GM19438 (cell line): ENCODE results near the gene DUS2.
"Not testable (repeated sequence)": the region's sequence is repeated elsewhere in the genome, so short reads cannot be mapped to it uniquely, and the experiment has no call there.

Experiments used
- ATAC-seq: cut with Tn5 transposase; IDR thresholded peaks from one replicate; pipeline ENCODE4 v1.9.1; 2021; ENCODE audit warnings: low read depth; ENCODE audit not compliant: unreplicated experiment

DUS2 gene

DNA sequence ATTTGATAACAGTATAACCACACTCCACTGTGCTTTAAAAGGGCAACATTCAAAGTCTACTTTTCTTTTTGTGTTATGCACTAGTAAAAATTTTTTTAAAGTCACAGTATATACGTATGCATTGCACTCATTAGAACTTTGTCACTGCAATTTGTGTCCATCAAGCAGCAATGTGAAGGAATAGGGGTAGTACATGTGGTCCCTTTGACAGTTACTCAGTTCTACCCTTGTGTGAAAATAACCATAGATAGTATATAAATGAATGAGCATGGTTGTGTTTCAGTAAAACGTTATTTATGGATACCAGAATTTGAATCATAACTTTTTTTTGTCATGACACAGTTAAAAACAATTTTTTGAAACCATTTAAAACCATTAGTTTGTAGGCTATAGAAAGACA is 92.8 kb downstream of the DUS2 start:
- no peak for ATAC-seq

DNA sequence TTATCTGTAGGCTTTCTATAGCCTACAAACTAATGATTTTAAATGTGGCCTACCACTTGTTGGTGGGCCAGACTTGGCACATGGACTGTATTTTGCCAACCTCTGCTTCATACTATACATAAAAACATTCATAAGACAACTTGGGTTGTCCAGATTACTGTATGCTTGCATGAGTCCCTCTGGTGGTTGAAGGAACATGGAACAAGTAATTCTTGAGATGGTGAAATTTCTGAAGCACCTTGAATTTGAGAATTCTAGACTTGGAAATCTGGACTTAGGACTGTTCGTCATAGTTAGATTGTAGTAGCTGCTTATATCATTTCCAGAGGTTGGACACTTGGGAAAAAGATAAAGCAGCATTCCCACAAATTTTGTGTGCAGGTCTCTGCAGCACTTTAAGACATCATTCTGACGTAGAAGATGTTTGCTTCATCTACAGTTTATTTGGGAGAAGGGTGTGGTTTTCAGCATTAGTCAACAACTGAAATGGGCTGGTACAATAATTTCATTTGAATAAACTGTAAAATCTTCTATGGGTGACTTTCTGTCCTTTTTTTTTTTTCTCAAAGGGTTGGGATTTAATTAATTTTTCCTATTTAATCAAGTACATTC is 93.3 kb downstream of the DUS2 start:
- no peak for ATAC-seq

DNA sequence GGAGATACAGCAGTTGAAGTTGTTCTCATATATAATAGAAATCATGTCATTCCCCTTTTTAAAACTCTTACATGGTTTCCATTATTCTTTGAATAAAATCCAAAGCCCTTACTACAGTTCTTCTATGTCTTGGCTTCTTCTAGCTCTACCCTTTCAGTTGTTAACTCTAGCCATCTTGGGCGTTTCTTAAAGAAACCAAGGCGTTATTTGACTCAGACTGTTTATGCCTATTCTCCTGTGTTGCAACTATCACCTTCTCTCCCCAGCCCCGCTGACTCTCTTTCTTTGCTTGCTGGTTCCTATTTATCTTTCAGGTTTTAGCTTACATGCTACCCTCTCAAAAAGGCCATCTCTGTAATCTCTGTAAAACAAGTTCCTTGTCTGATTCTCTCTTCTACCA is 94.8 kb downstream of the DUS2 start:
- ATAC-seq, result no peak

DNA sequence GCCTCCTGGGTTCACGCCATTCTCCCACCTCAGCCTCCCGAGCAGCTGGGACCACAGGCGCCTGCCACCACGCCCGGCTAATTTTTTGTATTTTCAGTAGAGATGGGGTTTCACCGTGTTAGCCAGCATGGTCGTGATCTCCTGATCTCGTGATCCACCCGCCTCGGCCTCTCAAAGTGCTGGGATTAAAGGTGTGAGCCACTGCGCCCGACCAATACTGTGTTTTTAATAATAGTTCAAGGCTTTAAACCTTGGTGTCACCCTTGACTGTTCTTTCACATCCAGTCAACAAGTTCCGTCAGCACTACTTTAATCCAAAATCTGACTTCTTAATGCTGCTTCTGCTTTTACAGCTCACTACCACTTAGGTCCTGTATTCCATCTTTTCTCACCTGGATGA is 95.9 kb downstream of the DUS2 start:
- not testable (repeated sequence) for ATAC-seq

DNA sequence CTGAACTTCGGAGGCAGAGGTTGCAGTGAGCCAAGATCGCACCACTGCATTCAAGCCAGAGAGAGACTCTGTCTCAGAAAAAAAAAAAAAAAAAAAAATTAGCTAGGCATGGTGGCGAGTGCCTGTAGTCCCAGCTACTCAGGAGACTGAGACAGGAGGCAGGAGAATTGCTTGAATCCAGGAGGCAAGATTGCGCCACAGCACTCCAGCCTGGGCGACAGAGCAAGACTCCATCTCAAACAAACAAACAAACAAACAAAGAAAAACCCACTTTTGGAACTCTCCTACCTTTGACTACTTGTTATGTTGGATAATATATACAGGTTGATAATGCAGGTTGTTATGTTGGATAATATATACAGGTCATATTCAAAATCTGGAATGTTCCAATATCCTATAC is 97.4 kb downstream of the DUS2 start:
- not testable (repeated sequence) for ATAC-seq

DNA sequence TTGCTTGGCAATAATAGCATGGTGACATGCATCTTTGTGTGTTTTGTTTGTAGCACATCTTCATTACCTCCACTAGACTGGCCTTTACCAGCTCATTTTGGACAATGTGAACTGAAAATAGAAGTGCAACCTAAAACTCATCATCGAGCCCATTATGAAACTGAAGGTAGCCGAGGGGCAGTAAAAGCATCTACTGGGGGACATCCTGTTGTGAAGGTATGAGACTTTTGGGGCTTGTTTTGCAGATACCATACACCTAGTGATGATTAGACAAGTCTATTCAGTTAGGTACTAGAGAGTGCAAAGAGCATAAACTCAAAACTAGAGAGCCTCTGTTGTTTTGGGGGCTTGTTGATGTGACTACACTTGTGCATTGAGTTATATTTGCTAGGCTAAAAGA is 103.3 kb downstream of the DUS2 start:
- no peak for ATAC-seq

DNA sequence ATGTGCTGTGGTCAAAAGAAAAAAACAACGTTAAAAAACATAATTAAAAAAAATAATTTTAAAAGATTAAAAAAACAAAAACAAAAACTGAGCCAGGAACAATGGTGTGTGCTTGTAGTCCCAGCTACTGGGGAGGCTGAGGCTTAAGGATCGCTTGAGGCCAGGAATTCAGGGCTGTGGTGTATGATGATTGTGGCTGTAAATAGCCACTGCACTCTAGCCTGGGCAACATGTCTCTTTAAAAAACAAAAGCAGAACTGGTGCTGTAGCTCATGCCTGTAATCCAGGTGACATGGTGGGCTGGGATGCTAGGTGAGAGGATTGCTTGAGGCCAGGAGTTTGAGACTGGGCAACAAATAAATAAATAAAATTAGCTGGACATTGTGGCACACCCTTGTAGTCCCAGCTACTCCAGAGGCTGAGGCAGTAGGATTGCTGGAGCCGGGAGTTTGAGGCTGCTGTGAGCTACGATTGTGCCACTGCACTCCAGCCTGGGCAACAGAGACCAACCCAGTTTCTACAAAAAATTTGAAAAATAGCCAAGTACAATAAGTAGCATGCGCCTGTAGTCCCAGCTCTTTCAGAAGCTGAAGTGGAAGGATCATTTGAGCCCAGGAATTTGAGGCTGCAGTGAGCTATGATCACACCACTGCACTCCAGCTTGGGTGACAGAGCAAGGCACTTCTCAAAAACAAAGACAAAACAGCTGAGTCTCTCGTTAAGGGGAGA is 105.7 kb downstream of the DUS2 start:
- no peak for ATAC-seq
